ENCODE measurements around the gene CPA1. TPM values are rescaled to one million over a fixed set of nuclear protein-coding genes. Genes with fewer than 3 reads are reported as not detected.

CPA1 gene
- total RNA-seq, 1 donor from 2014 or later: not detected

GRCh38 chr7:130393101-130393561 is 12.8 kb downstream of the CPA1 start:
- no peaks in the 10 kb centered on the region for H3K27me3 ChIP-seq (ENCODE audit: control insufficient read depth, insufficient read depth, low read length)
- H3K4me3 ChIP-seq (ENCODE audit: low read depth, low read length): no peak overlapping the region
- FAIRE-seq (peak; percentile 18), DNase-seq (ENCODE audit: low read depth) (peak; percentile 10)
- no peak for TF ChIP-seq CTCF (IDR thresholded peaks at IDR 0.05; ENCODE audit: insufficient read depth, low read length, severe bottlenecking)
- H3K36me3 ChIP-seq (ENCODE audit: control insufficient read depth, insufficient read depth, low read length): no peaks in the 10 kb centered on the region

- Histone ChIP-seq H3K27me3 (ENCODE audit: control insufficient read depth, insufficient read depth, low read length) (no peaks in the 10 kb centered on the region), H3K4me3 (ENCODE audit: low read depth, low read length) (no peak overlapping the region), H3K36me3 (ENCODE audit: control insufficient read depth, insufficient read depth, low read length) (no peaks in the 10 kb centered on the region)
- FAIRE-seq (no peak), DNase-seq (ENCODE audit: low read depth) (no peak)
- TF ChIP-seq CTCF (IDR thresholded peaks at IDR 0.05; ENCODE audit: insufficient read depth, low read length, severe bottlenecking): no peak
Observed at GRCh38 chr7:130393841-130394411, 13.6 kb downstream of the CPA1 start.

- no peaks in the 10 kb centered on the region for H3K36me3 ChIP-seq (ENCODE audit: control insufficient read depth, insufficient read depth, low read length)
- no peaks in the 10 kb centered on the region for H3K27me3 ChIP-seq (ENCODE audit: control insufficient read depth, insufficient read depth, low read length)
- FAIRE-seq (no peak), DNase-seq (ENCODE audit: low read depth) (no peak)
- H3K4me3 ChIP-seq (ENCODE audit: low read depth, low read length): no peak overlapping the region
- TF ChIP-seq CTCF (IDR thresholded peaks at IDR 0.05; ENCODE audit: insufficient read depth, low read length, severe bottlenecking): no peak
Observed at GRCh38 chr7:130394421-130395195, 14.3 kb downstream of the CPA1 start.

- Histone ChIP-seq H3K36me3 (ENCODE audit: control insufficient read depth, insufficient read depth, low read length) (no peaks in the 10 kb centered on the region), H3K4me3 (ENCODE audit: low read depth, low read length) (no peak overlapping the region), H3K27me3 (ENCODE audit: control insufficient read depth, insufficient read depth, low read length) (no peaks in the 10 kb centered on the region)
- FAIRE-seq (no peak), DNase-seq (ENCODE audit: low read depth) (no peak)
- no peak for TF ChIP-seq CTCF (IDR thresholded peaks at IDR 0.05; ENCODE audit: insufficient read depth, low read length, severe bottlenecking)
Observed at GRCh38 chr7:130395421-130395820, 15.1 kb downstream of the CPA1 start.

- DNase-seq (ENCODE audit: low read depth) (no peak), FAIRE-seq (no peak)
- Histone ChIP-seq H3K4me3 (ENCODE audit: low read depth, low read length) (no peak overlapping the region), H3K36me3 (ENCODE audit: control insufficient read depth, insufficient read depth, low read length) (no peaks in the 10 kb centered on the region), H3K27me3 (ENCODE audit: control insufficient read depth, insufficient read depth, low read length) (no peaks in the 10 kb centered on the region)
- TF ChIP-seq CTCF (IDR thresholded peaks at IDR 0.05; ENCODE audit: insufficient read depth, low read length, severe bottlenecking): no peak
Observed at GRCh38 chr7:130396109-130396508, 15.8 kb downstream of the CPA1 start.

Data from bronchial epithelial cell (primary cell).